ENCODE results near the gene RMP24.

The RMP24 gene

DNA sequence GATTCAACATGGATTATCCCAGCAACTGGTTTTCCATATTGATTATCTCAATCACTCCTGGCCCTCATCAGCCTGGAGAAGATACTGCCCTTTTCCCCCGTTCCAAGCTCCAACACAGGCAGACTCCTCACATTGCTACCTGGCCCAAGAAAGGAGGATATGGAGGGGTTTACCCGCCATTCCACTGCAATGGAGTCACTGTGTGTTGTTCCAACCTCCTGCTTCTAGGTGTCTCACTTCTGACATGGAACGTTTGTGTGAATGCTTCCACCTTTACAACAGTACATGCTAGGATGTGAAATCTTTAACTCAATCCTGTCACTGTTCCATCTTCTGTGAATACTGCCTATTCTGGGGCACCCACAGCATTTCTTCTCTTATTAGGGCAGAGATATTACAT lies 36.7 kb downstream of the RMP24 start:
- TF ChIP-seq, protein P1, sequence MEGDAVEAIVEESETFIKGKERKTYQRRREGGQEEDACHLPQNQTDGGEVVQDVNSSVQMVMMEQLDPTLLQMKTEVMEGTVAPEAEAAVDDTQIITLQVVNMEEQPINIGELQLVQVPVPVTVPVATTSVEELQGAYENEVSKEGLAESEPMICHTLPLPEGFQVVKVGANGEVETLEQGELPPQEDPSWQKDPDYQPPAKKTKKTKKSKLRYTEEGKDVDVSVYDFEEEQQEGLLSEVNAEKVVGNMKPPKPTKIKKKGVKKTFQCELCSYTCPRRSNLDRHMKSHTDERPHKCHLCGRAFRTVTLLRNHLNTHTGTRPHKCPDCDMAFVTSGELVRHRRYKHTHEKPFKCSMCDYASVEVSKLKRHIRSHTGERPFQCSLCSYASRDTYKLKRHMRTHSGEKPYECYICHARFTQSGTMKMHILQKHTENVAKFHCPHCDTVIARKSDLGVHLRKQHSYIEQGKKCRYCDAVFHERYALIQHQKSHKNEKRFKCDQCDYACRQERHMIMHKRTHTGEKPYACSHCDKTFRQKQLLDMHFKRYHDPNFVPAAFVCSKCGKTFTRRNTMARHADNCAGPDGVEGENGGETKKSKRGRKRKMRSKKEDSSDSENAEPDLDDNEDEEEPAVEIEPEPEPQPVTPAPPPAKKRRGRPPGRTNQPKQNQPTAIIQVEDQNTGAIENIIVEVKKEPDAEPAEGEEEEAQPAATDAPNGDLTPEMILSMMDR (IDR thresholded peaks at IDR 0.05), result no peak
- Mint-ChIP-seq H3K27ac (no peak overlapping the region), H3K4me3 (no peak overlapping the region), H3K36me3 (ENCODE audit: low read depth) (no peaks in the 10 kb centered on the region), H3K27me3 (ENCODE audit: insufficient read depth) (no peaks in the 10 kb centered on the region; the same call in none of the 2 replicates), H3K4me1 (ENCODE audit: low read depth) (peaks cover 10% of the 10 kb centered on the region), H3K9me3 (no peaks in the 10 kb centered on the region)
- no peak for DNase-seq

DNA sequence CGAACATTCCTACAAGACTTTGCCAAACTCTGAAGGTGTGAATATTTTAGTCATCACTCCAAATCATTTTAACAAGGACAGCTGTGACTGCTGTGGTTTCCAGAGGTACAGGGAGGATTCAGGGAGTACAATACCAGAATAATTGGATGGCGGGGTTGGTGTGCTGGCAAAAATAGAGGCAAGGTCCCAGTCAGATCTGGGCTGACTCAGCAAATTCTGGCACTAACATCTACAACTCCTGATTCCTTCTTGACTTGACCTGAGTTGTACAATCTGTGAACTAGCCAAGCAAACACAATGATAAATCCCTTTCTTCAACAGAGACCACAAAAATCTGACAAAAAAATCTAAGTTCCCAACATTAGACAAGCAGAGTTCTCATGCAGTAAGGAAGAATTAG lies 40.4 kb downstream of the RMP24 start:
- no peaks in the 10 kb centered on the region for H3K9me3 Mint-ChIP-seq
- TF ChIP-seq, protein P1 (IDR thresholded peaks at IDR 0.05), result no peak
- H3K4me3 Mint-ChIP-seq, result no peak overlapping the region
- H3K4me1 Mint-ChIP-seq (ENCODE audit: low read depth), result peaks cover 20% of the 10 kb centered on the region
- H3K36me3 Mint-ChIP-seq (ENCODE audit: low read depth), result no peaks in the 10 kb centered on the region
- H3K27me3 Mint-ChIP-seq (ENCODE audit: insufficient read depth), result no peaks in the 10 kb centered on the region; the same call in none of the 2 replicates
- no peak for DNase-seq
- H3K27ac Mint-ChIP-seq, result no peak overlapping the region

DNA sequence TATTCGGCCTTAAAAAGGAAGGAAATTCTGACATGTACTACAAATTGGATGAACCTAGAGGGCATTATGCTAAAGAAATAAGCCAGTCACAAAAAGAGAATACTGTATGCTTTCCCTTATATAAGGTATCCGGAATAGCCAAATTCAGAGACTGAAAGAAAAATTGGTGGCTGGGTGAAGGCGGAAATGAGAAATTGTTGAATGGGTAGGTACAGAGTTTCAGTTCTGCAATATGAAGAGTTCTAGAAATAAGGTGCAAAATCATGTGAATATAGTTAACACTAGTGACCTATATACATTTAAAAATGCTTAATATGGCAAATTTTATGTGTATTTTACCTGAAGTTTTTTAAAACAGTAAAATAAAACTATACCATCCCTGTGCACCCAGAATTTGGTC lies 43.1 kb downstream of the RMP24 start:
- H3K36me3 Mint-ChIP-seq (ENCODE audit: low read depth), result no peaks in the 10 kb centered on the region
- no peak overlapping the region for H3K4me3 Mint-ChIP-seq
- no peaks in the 10 kb centered on the region for H3K9me3 Mint-ChIP-seq

DNA sequence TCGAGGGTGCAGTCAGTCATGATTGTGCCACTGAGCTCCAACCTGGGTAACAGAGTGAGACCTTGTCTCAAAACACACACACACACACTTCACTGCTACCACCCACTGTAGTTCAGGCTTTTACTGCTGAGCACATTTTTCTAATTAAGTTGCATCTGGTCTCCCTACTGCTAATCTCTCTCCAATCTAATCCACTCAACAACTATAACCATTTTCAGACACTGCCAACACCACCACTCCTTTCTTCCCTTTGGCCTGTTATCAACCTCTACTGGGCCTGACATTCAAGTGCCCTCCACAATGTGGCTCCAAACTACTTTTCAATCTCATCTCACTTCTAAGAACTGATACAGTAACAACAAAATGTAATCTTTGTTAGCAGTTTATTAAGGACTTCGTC lies 44.8 kb downstream of the RMP24 start:
- Mint-ChIP-seq H3K36me3 (ENCODE audit: low read depth) (no peaks in the 10 kb centered on the region), H3K4me3 (no peak overlapping the region), H3K9me3 (no peaks in the 10 kb centered on the region), H3K4me1 (ENCODE audit: low read depth) (peaks cover 16% of the 10 kb centered on the region), H3K27ac (peak overlapping the region; percentile 20; the same call in 1 of the 2 replicates), H3K27me3 (ENCODE audit: insufficient read depth) (no peaks in the 10 kb centered on the region; the same call in 1 of the 2 replicates)
- DNase-seq, result no peak
- TF ChIP-seq, protein P1 (IDR thresholded peaks at IDR 0.05), result no peak

More for the DNA sequence above, 43.1 kb downstream of the RMP24 start:
- H3K27ac Mint-ChIP-seq, result no peak overlapping the region
- peaks cover 16% of the 10 kb centered on the region for H3K4me1 Mint-ChIP-seq (ENCODE audit: low read depth)
- DNase-seq, result no peak
- H3K27me3 Mint-ChIP-seq (ENCODE audit: insufficient read depth), result no peaks in the 10 kb centered on the region; the same call in 1 of the 2 replicates
- TF ChIP-seq, protein P1 (IDR thresholded peaks at IDR 0.05), result no peak

DNA sequence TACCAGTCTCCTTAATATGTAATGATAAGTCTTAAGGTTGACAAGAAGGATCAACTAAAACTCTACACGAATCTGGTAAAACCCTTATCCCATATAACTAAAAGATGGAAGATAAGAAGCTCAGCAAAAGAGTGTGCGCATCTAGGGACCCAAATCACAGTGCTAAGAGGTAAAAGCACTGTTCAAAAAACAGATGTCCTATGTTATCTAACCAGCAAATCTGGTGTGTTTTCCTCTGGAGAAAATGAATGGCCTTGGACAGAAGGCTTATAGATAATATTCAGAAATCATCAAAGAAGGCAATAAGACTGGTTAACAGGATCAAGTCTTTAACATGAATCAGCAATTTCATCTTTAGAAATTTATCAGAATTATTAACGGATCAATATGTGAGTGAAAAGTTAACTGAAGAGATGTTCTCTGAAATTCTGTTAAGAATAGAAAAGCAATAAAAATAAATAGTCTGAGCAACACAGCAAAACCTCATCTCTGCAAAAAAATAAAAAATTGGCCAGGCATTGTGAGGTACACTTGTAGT lies 47.8 kb downstream of the RMP24 start:
- peaks cover 31% of the 10 kb centered on the region for H3K4me1 Mint-ChIP-seq (ENCODE audit: low read depth)
- H3K4me3 Mint-ChIP-seq, result no peak overlapping the region
- no peaks in the 10 kb centered on the region for H3K9me3 Mint-ChIP-seq
- TF ChIP-seq, protein P1 (IDR thresholded peaks at IDR 0.05), result no peak
- no peak for DNase-seq
- H3K36me3 Mint-ChIP-seq (ENCODE audit: low read depth), result peaks cover 9% of the 10 kb centered on the region
- H3K27me3 Mint-ChIP-seq (ENCODE audit: insufficient read depth), result no peaks in the 10 kb centered on the region; the same call in 1 of the 2 replicates
- no peak overlapping the region for H3K27ac Mint-ChIP-seq

All from HFFc6 (cell line).